ENCODE data around the gene CEP104. TPM values are rescaled to one million over a fixed set of nuclear protein-coding genes. Genes with fewer than 3 reads are reported as not detected.

Gene CEP104
- total RNA-seq, 8 experiments from 2014 or later = 12.2 to 26.5 (median 19.8) TPM

GRCh38 chr1:3795453-3796214 is 61.4 kb downstream of the CEP104 start:
- Histone ChIP-seq H3K27ac (peak overlapping the region; percentile 34 to 80), H3K4me1 (replicated peaks in 1 of 2) (peaks cover 39% of the 10 kb centered on the region in 2 donors), H3K4me3 (peak overlapping the region; percentile 63 to 92 (median 81))
- WGBS, 10 experiments = 0 to 36% (median 6%) methylated on average over 2 to 25 of the region's 53 CpGs; no CpG with 5 or more reads in 2 of the 10 experiments
- ATAC-seq (replicated peaks in 6 of 8) = peak in 1 of 8 experiments; percentile 25
- in situ Hi-C loops (cut with MboI; ENCODE audit: low pct_unique_long_range_greater_than_20kb in 2 of 9, low sequenced_read_pairs in 9 of 9, unreplicated experiment in 9 of 9) = no loop called here

GRCh38 chr1:3790952-3791351 is 66.1 kb downstream of the CEP104 start:
- in situ Hi-C loops (cut with MboI; ENCODE audit: low pct_unique_long_range_greater_than_20kb in 2 of 9, low sequenced_read_pairs in 9 of 9, unreplicated experiment in 9 of 9) = no loop called here
- ATAC-seq (replicated peaks in 6 of 8) = peak in 1 of 8 experiments; percentile 5
- H3K4me1 ChIP-seq (replicated peaks in 1 of 2) = peaks cover 23 to 28% of the 10 kb centered on the region in 2 donors
- no peak overlapping the region for H3K4me3 ChIP-seq
- WGBS, 10 experiments = 80 to 100% (median 91%) methylated on average over 2 to 12 of the region's 18 CpGs; no CpG with 5 or more reads in 6 of the 10 experiments
- no peak overlapping the region for H3K27ac ChIP-seq

DNA sequence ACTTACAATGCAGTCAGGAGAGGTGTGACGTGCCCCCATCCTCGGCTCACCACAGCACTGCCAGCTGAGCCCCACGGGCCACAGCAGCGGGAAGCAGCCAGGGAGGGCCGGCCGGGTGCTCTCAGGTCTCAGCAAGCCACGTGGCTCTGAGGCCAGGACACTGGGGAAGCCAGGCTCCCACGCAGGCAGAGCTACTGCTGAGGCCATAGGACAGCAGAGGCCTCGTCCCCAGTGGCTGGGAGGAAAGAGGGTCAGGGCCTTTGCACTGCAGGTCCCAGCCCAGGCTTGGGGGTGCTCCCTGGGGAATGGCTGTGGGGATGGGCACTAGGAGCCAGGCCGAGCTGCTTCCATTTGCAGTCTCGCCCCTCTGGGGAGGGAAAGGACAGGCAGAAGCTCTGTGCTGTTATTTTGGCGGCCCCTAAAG is 66.5 kb downstream of the CEP104 start:
- no peak overlapping the region for H3K4me3 ChIP-seq
- in situ Hi-C loops (cut with MboI; ENCODE audit: low pct_unique_long_range_greater_than_20kb in 2 of 9, low sequenced_read_pairs in 9 of 9, unreplicated experiment in 9 of 9) = no loop called here
- peak in 5 of 8 experiments; percentile 24 to 63 (median 42) for ATAC-seq (replicated peaks in 6 of 8)
- 78 to 84% (median 81%) methylated on average over 1 to 8 of the region's 12 CpGs; no CpG with 5 or more reads in 6 of the 10 experiments for WGBS, 10 experiments
- peaks cover 23 to 28% of the 10 kb centered on the region in 2 donors for H3K4me1 ChIP-seq (replicated peaks in 1 of 2)
- peak overlapping the region in 1 of 2 donors; percentile 27 for H3K27ac ChIP-seq

DNA sequence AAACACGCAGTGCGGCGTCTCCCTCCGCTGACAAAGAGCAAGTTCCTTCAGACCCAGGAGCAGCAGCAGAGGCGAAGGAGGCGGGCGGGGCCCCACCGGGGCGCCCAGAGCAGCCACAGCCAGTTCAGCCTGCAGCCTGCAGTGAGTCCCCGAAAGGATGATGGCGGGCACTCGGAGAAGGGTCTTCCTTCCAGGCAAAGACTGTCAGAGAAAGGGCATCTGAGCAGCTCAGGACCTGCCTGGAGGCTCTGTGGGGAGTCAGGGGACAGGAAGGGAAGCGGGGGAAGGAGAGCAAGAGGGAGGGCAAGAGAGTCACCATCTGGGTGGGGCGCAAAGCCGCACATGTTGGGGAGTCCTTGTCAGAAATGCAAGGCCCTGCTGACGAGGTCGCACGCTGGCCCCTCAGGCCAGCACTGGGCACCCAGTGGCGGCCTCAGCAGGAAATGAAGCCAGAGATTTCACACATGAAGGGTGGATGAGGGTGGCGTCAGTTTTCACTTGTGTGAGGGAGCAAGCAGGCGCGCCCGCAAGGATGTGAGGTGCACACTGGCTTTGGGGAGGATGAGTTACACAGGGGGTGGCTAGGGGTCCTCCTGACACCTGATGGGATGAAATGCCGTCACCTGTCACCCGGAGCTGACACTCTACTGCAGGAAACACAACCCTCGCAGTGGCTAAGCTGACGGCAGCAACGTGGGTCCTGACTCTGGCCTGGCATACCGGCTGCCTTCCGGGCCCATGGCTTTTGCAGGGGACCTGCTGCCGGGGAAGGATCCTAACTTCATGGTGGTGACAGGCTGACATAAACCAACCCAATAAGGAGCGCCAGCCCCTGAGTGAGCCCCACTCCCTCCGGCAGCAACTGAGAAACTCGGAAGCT is 67.3 kb downstream of the CEP104 start:
- H3K27ac ChIP-seq = no peak overlapping the region
- no peak overlapping the region for H3K4me3 ChIP-seq
- peaks cover 16 to 20% of the 10 kb centered on the region in 2 donors for H3K4me1 ChIP-seq (replicated peaks in 1 of 2)
- in situ Hi-C loops (cut with MboI; ENCODE audit: low pct_unique_long_range_greater_than_20kb in 2 of 9, low sequenced_read_pairs in 9 of 9, unreplicated experiment in 9 of 9) = no loop called here
- peak in 3 of 8 experiments; percentile 2 to 30 (median 25) for ATAC-seq (replicated peaks in 6 of 8)
- 51 to 93% (median 87%) methylated on average over 1 to 25 of the region's 34 CpGs; no CpG with 5 or more reads in 2 of the 10 experiments for WGBS, 10 experiments

DNA sequence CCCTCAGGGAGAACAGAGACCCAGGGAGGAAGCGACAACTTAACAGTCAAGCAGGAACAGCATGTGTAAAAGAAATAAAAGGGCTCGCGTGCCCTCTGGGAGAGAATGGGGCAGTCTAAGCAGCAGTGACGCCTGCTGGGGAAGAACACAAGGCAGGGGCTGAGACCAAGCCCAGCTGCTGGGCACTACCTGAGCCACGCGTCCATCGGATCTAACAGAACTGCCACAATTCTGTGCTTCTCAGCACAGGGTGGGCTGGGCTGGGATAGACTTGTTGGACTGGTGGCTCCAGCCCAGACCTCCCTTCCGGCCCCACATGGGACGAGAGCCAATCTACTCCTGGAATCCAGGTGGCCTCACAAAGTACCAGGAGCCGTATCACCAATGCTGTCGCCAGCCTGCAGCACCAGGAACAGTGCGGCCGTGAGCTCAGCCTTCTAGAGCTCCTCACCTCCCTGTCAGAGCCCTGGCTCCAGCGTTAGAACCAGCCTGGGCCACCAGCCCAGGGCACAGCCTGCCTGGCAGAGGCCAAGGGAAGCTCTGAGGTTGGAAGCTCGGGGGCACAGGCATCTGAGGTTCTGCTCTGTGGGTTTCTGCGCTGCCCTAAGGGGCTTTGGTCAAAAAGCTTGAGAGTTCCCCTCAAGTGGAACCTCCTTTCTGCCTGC is 68.1 kb downstream of the CEP104 start:
- H3K4me1 ChIP-seq (replicated peaks in 1 of 2) = peaks cover 9 to 12% of the 10 kb centered on the region in 2 donors
- in situ Hi-C loops (cut with MboI; ENCODE audit: low pct_unique_long_range_greater_than_20kb in 2 of 9, low sequenced_read_pairs in 9 of 9, unreplicated experiment in 9 of 9) = no loop called here
- 89 to 100% (median 95%) methylated on average over 1 to 11 of the region's 16 CpGs; no CpG with 5 or more reads in 3 of the 10 experiments for WGBS, 10 experiments
- ATAC-seq (replicated peaks in 6 of 8) = no peak
- H3K4me3 ChIP-seq = no peak overlapping the region
- H3K27ac ChIP-seq = no peak overlapping the region

DNA sequence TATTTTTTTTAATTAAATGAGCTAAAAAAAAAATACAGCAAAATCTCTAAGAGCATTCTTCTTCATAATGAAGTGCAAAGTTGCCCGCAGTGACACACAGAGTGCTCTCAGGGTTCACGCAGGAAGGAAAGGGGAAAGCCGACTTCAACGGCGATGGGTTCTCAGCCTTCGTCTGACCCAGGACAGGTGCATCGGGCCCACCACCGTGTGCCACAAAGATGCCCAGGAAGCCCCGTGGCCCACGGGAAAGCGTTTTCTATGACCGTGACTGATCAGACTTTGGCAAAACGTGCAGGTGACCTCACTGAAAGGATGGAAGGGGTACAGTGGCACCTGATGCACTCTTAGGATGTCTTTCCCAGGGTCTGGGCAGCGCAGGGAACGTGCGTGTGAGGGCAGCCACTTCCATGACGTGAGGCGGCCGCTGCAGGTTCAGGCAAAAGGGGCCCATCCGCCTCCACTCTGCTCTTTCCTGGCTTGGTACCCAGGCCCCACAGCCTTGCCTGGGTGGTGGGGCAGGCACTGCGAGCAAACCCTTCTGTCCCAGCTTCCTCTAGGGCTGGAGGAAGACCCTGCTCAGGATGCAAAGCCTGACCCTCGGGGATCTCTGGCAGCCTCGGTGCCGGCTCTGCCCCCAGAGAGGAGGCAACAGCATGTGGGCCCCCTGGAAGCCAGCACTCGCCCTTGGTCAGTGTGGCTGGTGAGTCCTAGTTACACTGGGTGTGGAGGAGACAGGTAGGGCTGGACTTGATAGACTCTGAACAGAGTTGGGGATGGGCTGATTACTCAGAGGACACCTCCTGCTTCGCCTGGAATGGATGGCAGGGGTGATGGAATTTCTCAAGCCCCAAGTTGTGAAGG is 69.0 kb downstream of the CEP104 start:
- ATAC-seq (replicated peaks in 6 of 8) = no peak
- Histone ChIP-seq H3K4me3 (no peak overlapping the region), H3K4me1 (replicated peaks in 1 of 2) (peaks cover 0 to 3% of the 10 kb centered on the region in 2 donors), H3K27ac (no peak overlapping the region)
- 33 to 100% (median 94%) methylated on average over 1 to 19 of the region's 26 CpGs; no CpG with 5 or more reads in 2 of the 10 experiments for WGBS, 10 experiments
- in situ Hi-C loops (cut with MboI; ENCODE audit: low pct_unique_long_range_greater_than_20kb in 2 of 9, low sequenced_read_pairs in 9 of 9, unreplicated experiment in 9 of 9) = no loop called here

GRCh38 chr1:3787349-3787715 is 69.7 kb downstream of the CEP104 start:
- no peak overlapping the region for H3K4me3 ChIP-seq
- in situ Hi-C loops (cut with MboI; ENCODE audit: low pct_unique_long_range_greater_than_20kb in 2 of 9, low sequenced_read_pairs in 9 of 9, unreplicated experiment in 9 of 9) = no loop called here

GRCh38 chr1:3786468-3787348 is 70.3 kb downstream of the CEP104 start:
- in situ Hi-C loops (cut with MboI; ENCODE audit: low pct_unique_long_range_greater_than_20kb in 2 of 9, low sequenced_read_pairs in 9 of 9, unreplicated experiment in 9 of 9) = no loop called here

More at GRCh38 chr1:3787349-3787715, 69.7 kb downstream of the CEP104 start:
- Histone ChIP-seq H3K4me1 (replicated peaks in 1 of 2) (peaks cover 0 to 2% of the 10 kb centered on the region in 2 donors), H3K27ac (no peak overlapping the region)
- 50 to 100% (median 89%) methylated on average over 1 to 9 of the region's 10 CpGs; no CpG with 5 or more reads in 3 of the 10 experiments for WGBS, 10 experiments
- ATAC-seq (replicated peaks in 6 of 8) = no peak

GRCh38 chr1:3785456-3786157 is 71.4 kb downstream of the CEP104 start:
- H3K4me3 ChIP-seq = no peak overlapping the region
- in situ Hi-C loops (cut with MboI; ENCODE audit: low pct_unique_long_range_greater_than_20kb in 2 of 9, low sequenced_read_pairs in 9 of 9, unreplicated experiment in 9 of 9) = no loop called here
- peaks cover 0 to 2% of the 10 kb centered on the region in 2 donors for H3K4me1 ChIP-seq (replicated peaks in 1 of 2)
- no peak for ATAC-seq (replicated peaks in 6 of 8)
- WGBS, 10 experiments = 60 to 94% (median 75%) methylated on average over 3 to 14 of the region's 14 CpGs; no CpG with 5 or more reads in 3 of the 10 experiments
- H3K27ac ChIP-seq = no peak overlapping the region

More at GRCh38 chr1:3786468-3787348, 70.3 kb downstream of the CEP104 start:
- WGBS, 10 experiments = 89 to 100% (median 96%) methylated on average over 1 to 26 of the region's 45 CpGs; no CpG with 5 or more reads in 2 of the 10 experiments
- Histone ChIP-seq H3K4me3 (no peak overlapping the region), H3K4me1 (replicated peaks in 1 of 2) (peaks cover 0 to 2% of the 10 kb centered on the region in 2 donors), H3K27ac (no peak overlapping the region)
- no peak for ATAC-seq (replicated peaks in 6 of 8)

- in situ Hi-C loops (cut with MboI; ENCODE audit: low pct_unique_long_range_greater_than_20kb in 2 of 9, low sequenced_read_pairs in 9 of 9, unreplicated experiment in 9 of 9) = no loop called here
- 40 to 100% (median 85%) methylated on average over 1 to 11 of the region's 13 CpGs; no CpG with 5 or more reads in 4 of the 10 experiments for WGBS, 10 experiments
- ATAC-seq (replicated peaks in 6 of 8) = no peak
These were observed 72.0 kb downstream of the CEP104 start for GRCh38 chr1:3785045-3785444.

More at GRCh38 chr1:3785045-3785444, 72.0 kb downstream of the CEP104 start:
- Histone ChIP-seq H3K4me1 (replicated peaks in 1 of 2) (peaks cover 0 to 2% of the 10 kb centered on the region in 2 donors), H3K4me3 (no peak overlapping the region), H3K27ac (no peak overlapping the region)
